Measurements from ENCODE around the gene LCOR.

Gene LCOR

GRCh38 chr10:96955794-96956193, 123.7 kb downstream of the LCOR start:
- Histone ChIP-seq H3K4me1 (ENCODE audit: control insufficient read depth, insufficient read depth, low read length, poor library complexity, severe bottlenecking) (no peaks in the 10 kb centered on the region), H3K27me3 (replicated peaks; ENCODE audit: control insufficient read depth, insufficient read depth, low read length, poor library complexity, severe bottlenecking) (no peaks in the 10 kb centered on the region), H3K36me3 (ENCODE audit: control insufficient read depth, insufficient read depth, low read length) (peaks cover 25% of the 10 kb centered on the region), H3K27ac (ENCODE audit: insufficient read depth, low read length, poor library complexity, severe bottlenecking) (no peak overlapping the region), H3K9me3 (ENCODE audit: control insufficient read depth, low read length) (no peaks in the 10 kb centered on the region), H3K4me3 (ENCODE audit: insufficient read depth, low read depth, low read length, poor library complexity, severe bottlenecking) (no peak overlapping the region)
- DNase-seq = no peak

- Histone ChIP-seq H3K4me1 (ENCODE audit: control insufficient read depth, insufficient read depth, low read length, poor library complexity, severe bottlenecking) (no peaks in the 10 kb centered on the region), H3K27me3 (replicated peaks; ENCODE audit: control insufficient read depth, insufficient read depth, low read length, poor library complexity, severe bottlenecking) (no peaks in the 10 kb centered on the region), H3K36me3 (ENCODE audit: control insufficient read depth, insufficient read depth, low read length) (peaks cover 24% of the 10 kb centered on the region), H3K27ac (ENCODE audit: insufficient read depth, low read length, poor library complexity, severe bottlenecking) (no peak overlapping the region), H3K4me3 (ENCODE audit: insufficient read depth, low read depth, low read length, poor library complexity, severe bottlenecking) (no peak overlapping the region), H3K9me3 (ENCODE audit: control insufficient read depth, low read length) (no peaks in the 10 kb centered on the region)
- DNase-seq = no peak
Measured at GRCh38 chr10:96958071-96958470, 126.0 kb downstream of the LCOR start.

- no peak for DNase-seq
- no peaks in the 10 kb centered on the region for H3K27me3 ChIP-seq (replicated peaks; ENCODE audit: control insufficient read depth, insufficient read depth, low read length, poor library complexity, severe bottlenecking)
- H3K4me1 ChIP-seq (ENCODE audit: control insufficient read depth, insufficient read depth, low read length, poor library complexity, severe bottlenecking) = no peaks in the 10 kb centered on the region
- no peaks in the 10 kb centered on the region for H3K9me3 ChIP-seq (ENCODE audit: control insufficient read depth, low read length)
- peaks cover 19% of the 10 kb centered on the region for H3K36me3 ChIP-seq (ENCODE audit: control insufficient read depth, insufficient read depth, low read length)
- no peak overlapping the region for H3K27ac ChIP-seq (ENCODE audit: insufficient read depth, low read length, poor library complexity, severe bottlenecking)
- no peak overlapping the region for H3K4me3 ChIP-seq (ENCODE audit: insufficient read depth, low read depth, low read length, poor library complexity, severe bottlenecking)
Measured at GRCh38 chr10:96959733-96960132, 127.6 kb downstream of the LCOR start.

GRCh38 chr10:96960872-96961271, 128.8 kb downstream of the LCOR start:
- no peak overlapping the region for H3K27ac ChIP-seq (ENCODE audit: insufficient read depth, low read length, poor library complexity, severe bottlenecking)
- no peak for DNase-seq

GRCh38 chr10:96964131-96964530, 132.0 kb downstream of the LCOR start:
- Histone ChIP-seq H3K36me3 (ENCODE audit: control insufficient read depth, insufficient read depth, low read length) (peaks cover 3% of the 10 kb centered on the region), H3K27me3 (replicated peaks; ENCODE audit: control insufficient read depth, insufficient read depth, low read length, poor library complexity, severe bottlenecking) (no peaks in the 10 kb centered on the region), H3K4me1 (ENCODE audit: control insufficient read depth, insufficient read depth, low read length, poor library complexity, severe bottlenecking) (no peaks in the 10 kb centered on the region), H3K27ac (ENCODE audit: insufficient read depth, low read length, poor library complexity, severe bottlenecking) (no peak overlapping the region), H3K4me3 (ENCODE audit: insufficient read depth, low read depth, low read length, poor library complexity, severe bottlenecking) (no peak overlapping the region), H3K9me3 (ENCODE audit: control insufficient read depth, low read length) (no peaks in the 10 kb centered on the region)
- DNase-seq = no peak

More at GRCh38 chr10:96960872-96961271, 128.8 kb downstream of the LCOR start:
- Histone ChIP-seq H3K36me3 (ENCODE audit: control insufficient read depth, insufficient read depth, low read length) (peaks cover 8% of the 10 kb centered on the region), H3K9me3 (ENCODE audit: control insufficient read depth, low read length) (no peaks in the 10 kb centered on the region), H3K27me3 (replicated peaks; ENCODE audit: control insufficient read depth, insufficient read depth, low read length, poor library complexity, severe bottlenecking) (no peaks in the 10 kb centered on the region), H3K4me3 (ENCODE audit: insufficient read depth, low read depth, low read length, poor library complexity, severe bottlenecking) (no peak overlapping the region), H3K4me1 (ENCODE audit: control insufficient read depth, insufficient read depth, low read length, poor library complexity, severe bottlenecking) (no peaks in the 10 kb centered on the region)

- Histone ChIP-seq H3K4me1 (ENCODE audit: control insufficient read depth, insufficient read depth, low read length, poor library complexity, severe bottlenecking) (no peaks in the 10 kb centered on the region), H3K27ac (ENCODE audit: insufficient read depth, low read length, poor library complexity, severe bottlenecking) (no peak overlapping the region), H3K9me3 (ENCODE audit: control insufficient read depth, low read length) (no peaks in the 10 kb centered on the region), H3K4me3 (ENCODE audit: insufficient read depth, low read depth, low read length, poor library complexity, severe bottlenecking) (no peak overlapping the region), H3K36me3 (ENCODE audit: control insufficient read depth, insufficient read depth, low read length) (no peaks in the 10 kb centered on the region), H3K27me3 (replicated peaks; ENCODE audit: control insufficient read depth, insufficient read depth, low read length, poor library complexity, severe bottlenecking) (no peaks in the 10 kb centered on the region)
- no peak for DNase-seq
Measured at GRCh38 chr10:96967847-96968246, 135.7 kb downstream of the LCOR start.

GRCh38 chr10:96968682-96969423, 136.8 kb downstream of the LCOR start:
- no peaks in the 10 kb centered on the region for H3K36me3 ChIP-seq (ENCODE audit: control insufficient read depth, insufficient read depth, low read length)
- no peaks in the 10 kb centered on the region for H3K9me3 ChIP-seq (ENCODE audit: control insufficient read depth, low read length)
- no peak overlapping the region for H3K4me3 ChIP-seq (ENCODE audit: insufficient read depth, low read depth, low read length, poor library complexity, severe bottlenecking)
- H3K27me3 ChIP-seq (replicated peaks; ENCODE audit: control insufficient read depth, insufficient read depth, low read length, poor library complexity, severe bottlenecking) = no peaks in the 10 kb centered on the region
- no peak overlapping the region for H3K27ac ChIP-seq (ENCODE audit: insufficient read depth, low read length, poor library complexity, severe bottlenecking)
- no peaks in the 10 kb centered on the region for H3K4me1 ChIP-seq (ENCODE audit: control insufficient read depth, insufficient read depth, low read length, poor library complexity, severe bottlenecking)
- DNase-seq = no peak

GRCh38 chr10:96971324-96971723, 139.2 kb downstream of the LCOR start:
- no peak overlapping the region for H3K4me3 ChIP-seq (ENCODE audit: insufficient read depth, low read depth, low read length, poor library complexity, severe bottlenecking)
- no peaks in the 10 kb centered on the region for H3K36me3 ChIP-seq (ENCODE audit: control insufficient read depth, insufficient read depth, low read length)
- H3K9me3 ChIP-seq (ENCODE audit: control insufficient read depth, low read length) = no peaks in the 10 kb centered on the region
- H3K27ac ChIP-seq (ENCODE audit: insufficient read depth, low read length, poor library complexity, severe bottlenecking) = no peak overlapping the region
- no peak for DNase-seq
- H3K27me3 ChIP-seq (replicated peaks; ENCODE audit: control insufficient read depth, insufficient read depth, low read length, poor library complexity, severe bottlenecking) = no peaks in the 10 kb centered on the region
- no peaks in the 10 kb centered on the region for H3K4me1 ChIP-seq (ENCODE audit: control insufficient read depth, insufficient read depth, low read length, poor library complexity, severe bottlenecking)

- Histone ChIP-seq H3K27ac (ENCODE audit: insufficient read depth, low read length, poor library complexity, severe bottlenecking) (no peak overlapping the region), H3K27me3 (replicated peaks; ENCODE audit: control insufficient read depth, insufficient read depth, low read length, poor library complexity, severe bottlenecking) (no peaks in the 10 kb centered on the region), H3K9me3 (ENCODE audit: control insufficient read depth, low read length) (no peaks in the 10 kb centered on the region), H3K36me3 (ENCODE audit: control insufficient read depth, insufficient read depth, low read length) (no peaks in the 10 kb centered on the region), H3K4me3 (ENCODE audit: insufficient read depth, low read depth, low read length, poor library complexity, severe bottlenecking) (no peak overlapping the region), H3K4me1 (ENCODE audit: control insufficient read depth, insufficient read depth, low read length, poor library complexity, severe bottlenecking) (no peaks in the 10 kb centered on the region)
- no peak for DNase-seq
Measured at GRCh38 chr10:96972264-96972663, 140.2 kb downstream of the LCOR start.

- no peak overlapping the region for H3K27ac ChIP-seq (ENCODE audit: insufficient read depth, low read length, poor library complexity, severe bottlenecking)
- H3K4me3 ChIP-seq (ENCODE audit: insufficient read depth, low read depth, low read length, poor library complexity, severe bottlenecking) = no peak overlapping the region
- DNase-seq = no peak
- no peaks in the 10 kb centered on the region for H3K9me3 ChIP-seq (ENCODE audit: control insufficient read depth, low read length)
- H3K36me3 ChIP-seq (ENCODE audit: control insufficient read depth, insufficient read depth, low read length) = no peaks in the 10 kb centered on the region
- no peaks in the 10 kb centered on the region for H3K27me3 ChIP-seq (replicated peaks; ENCODE audit: control insufficient read depth, insufficient read depth, low read length, poor library complexity, severe bottlenecking)
- H3K4me1 ChIP-seq (ENCODE audit: control insufficient read depth, insufficient read depth, low read length, poor library complexity, severe bottlenecking) = no peaks in the 10 kb centered on the region
Measured at GRCh38 chr10:96973809-96974747, 142.0 kb downstream of the LCOR start.

All from effector memory CD4-positive, alpha-beta T cell (primary cell).